Mucosa of descending colon (tissue), 3 donors: Measurements from ENCODE around the gene TACR2. TPM values are rescaled to one million over a fixed set of nuclear protein-coding genes. Genes with fewer than 3 reads are reported as not detected.

ENCODE experiments used
- ATAC-seq: fragments of 200-7000 bp; cut with Tn5 transposase; one replicate; pipeline ENCODE4 v1.9.1; 2020; ENCODE audit warnings: mild to moderate bottlenecking, moderate library complexity
- DNase-seq, 3 donors: peaks; one replicate each; pipeline ENCODE4 v3.0.0-alpha.2; 2020
- H3K36me3 ChIP-seq: fragments of 200-600 bp; one replicate; pipeline ENCODE4 v1.8.0; 2021; ENCODE audit warnings: low read depth, mild to moderate bottlenecking
- H3K4me1 ChIP-seq: fragments of 200-600 bp; one replicate; pipeline ENCODE4 v1.8.0; 2021; ENCODE audit warnings: low read depth, mild to moderate bottlenecking
- H3K4me3 ChIP-seq: fragments of 200-600 bp; one replicate; pipeline ENCODE4 v1.8.0; 2021; ENCODE audit warnings: mild to moderate bottlenecking
- H3K9me3 ChIP-seq: fragments of 200-600 bp; one replicate; pipeline ENCODE4 v1.8.0; 2021; ENCODE audit warnings: mild to moderate bottlenecking
- intact Hi-C, 2 donors: fragments of 100-400 bp; cut with DNase I in 1 of 2; cut with micrococcal nuclease in 1 of 2; formaldehyde crosslinking; loops; one replicate each; pipeline versions ENCODE4 v1.11.0 to v1.11.1; 2022; cut with DNase I, micrococcal nuclease
- total RNA-seq, 3 donors: library from RNA; stranded (reverse); fragmentation: NEBNext Ultra II Directional in 2 of 3; extraction: Animal tissue kit (Norgen Biotek cat#: 25700) in 2 of 3; gene quantifications; one replicate each; pipeline versions ENCODE4 v1.2.1 to v1.2.4, GENCODE V29; 2021 to 2023
- TF ChIP-seq, protein P1 (sequence below): fragments of 200-600 bp; IDR thresholded peaks from one replicate; pipeline ENCODE4 v1.8.0; 2022; ENCODE audit warnings: antibody characterized with exemption, mild to moderate bottlenecking
- donor health status: DM: no; HTN: no; CAD: no; lungs with moderate emphysema.
- donor health status: DM: no; HTN: no; CAD: no.
- donor health status: DM: no; HTN: yes; CAD: no.

Gene TACR2
- total RNA-seq, 3 donors from 2014 or later: 6.3 to 204 (median 9.5) TPM

DNA sequence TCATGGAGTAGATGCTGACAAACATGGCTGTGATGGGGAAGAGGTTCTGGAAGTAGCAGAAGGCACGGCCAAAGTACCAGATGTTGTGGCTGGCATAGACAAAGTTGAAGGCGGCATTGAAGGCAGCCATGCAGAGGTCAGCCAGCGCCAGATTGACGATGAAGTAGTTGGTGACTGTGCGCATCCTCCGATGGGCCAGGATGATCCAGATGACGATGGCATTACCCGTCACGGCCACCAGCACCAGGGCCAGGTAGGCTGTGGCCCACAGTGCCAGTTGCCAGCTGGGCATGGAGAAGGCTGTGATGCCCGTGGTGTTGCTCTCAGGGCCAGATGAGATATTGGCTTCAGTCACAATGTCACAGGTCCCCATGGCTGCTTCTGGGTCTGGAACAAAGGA, 767 bp downstream of the TACR2 start:
- ATAC-seq (no peak), DNase-seq (no peak)
- H3K36me3 ChIP-seq: no peaks in the 10 kb centered on the region
- H3K4me3 ChIP-seq: no peak overlapping the region
- no peaks in the 10 kb centered on the region for H3K9me3 ChIP-seq
- intact Hi-C loops: no loop called here
- peaks cover 22% of the 10 kb centered on the region for H3K4me1 ChIP-seq
- TF ChIP-seq, protein P1, sequence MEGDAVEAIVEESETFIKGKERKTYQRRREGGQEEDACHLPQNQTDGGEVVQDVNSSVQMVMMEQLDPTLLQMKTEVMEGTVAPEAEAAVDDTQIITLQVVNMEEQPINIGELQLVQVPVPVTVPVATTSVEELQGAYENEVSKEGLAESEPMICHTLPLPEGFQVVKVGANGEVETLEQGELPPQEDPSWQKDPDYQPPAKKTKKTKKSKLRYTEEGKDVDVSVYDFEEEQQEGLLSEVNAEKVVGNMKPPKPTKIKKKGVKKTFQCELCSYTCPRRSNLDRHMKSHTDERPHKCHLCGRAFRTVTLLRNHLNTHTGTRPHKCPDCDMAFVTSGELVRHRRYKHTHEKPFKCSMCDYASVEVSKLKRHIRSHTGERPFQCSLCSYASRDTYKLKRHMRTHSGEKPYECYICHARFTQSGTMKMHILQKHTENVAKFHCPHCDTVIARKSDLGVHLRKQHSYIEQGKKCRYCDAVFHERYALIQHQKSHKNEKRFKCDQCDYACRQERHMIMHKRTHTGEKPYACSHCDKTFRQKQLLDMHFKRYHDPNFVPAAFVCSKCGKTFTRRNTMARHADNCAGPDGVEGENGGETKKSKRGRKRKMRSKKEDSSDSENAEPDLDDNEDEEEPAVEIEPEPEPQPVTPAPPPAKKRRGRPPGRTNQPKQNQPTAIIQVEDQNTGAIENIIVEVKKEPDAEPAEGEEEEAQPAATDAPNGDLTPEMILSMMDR: no peak

DNA sequence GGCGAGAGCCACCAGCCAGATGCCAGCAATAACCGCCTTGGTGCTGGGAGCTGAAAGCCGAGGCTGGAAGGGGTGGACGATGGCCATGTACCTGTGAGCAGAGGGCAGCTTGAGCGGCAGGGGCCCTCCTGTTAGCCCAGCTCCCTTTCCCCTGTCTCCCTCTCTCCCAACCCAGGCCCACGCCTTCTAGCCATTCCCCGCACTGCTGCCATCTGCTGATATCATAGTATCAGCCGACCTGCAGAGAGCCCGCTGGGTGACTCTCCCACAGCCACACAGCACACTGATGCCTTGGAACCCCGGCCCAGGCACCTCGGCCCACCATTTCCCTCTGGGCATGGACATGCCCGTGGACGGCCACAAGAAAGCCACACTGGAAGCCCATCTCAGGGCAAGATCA, 1.7 kb downstream of the TACR2 start:
- no peaks in the 10 kb centered on the region for H3K36me3 ChIP-seq
- DNase-seq: no peak
- intact Hi-C loops: no loop called here
- H3K9me3 ChIP-seq: no peaks in the 10 kb centered on the region
- H3K4me1 ChIP-seq: peaks cover 22% of the 10 kb centered on the region
- no peak overlapping the region for H3K4me3 ChIP-seq
- TF ChIP-seq, protein P1: no peak
- no peak for ATAC-seq

DNA sequence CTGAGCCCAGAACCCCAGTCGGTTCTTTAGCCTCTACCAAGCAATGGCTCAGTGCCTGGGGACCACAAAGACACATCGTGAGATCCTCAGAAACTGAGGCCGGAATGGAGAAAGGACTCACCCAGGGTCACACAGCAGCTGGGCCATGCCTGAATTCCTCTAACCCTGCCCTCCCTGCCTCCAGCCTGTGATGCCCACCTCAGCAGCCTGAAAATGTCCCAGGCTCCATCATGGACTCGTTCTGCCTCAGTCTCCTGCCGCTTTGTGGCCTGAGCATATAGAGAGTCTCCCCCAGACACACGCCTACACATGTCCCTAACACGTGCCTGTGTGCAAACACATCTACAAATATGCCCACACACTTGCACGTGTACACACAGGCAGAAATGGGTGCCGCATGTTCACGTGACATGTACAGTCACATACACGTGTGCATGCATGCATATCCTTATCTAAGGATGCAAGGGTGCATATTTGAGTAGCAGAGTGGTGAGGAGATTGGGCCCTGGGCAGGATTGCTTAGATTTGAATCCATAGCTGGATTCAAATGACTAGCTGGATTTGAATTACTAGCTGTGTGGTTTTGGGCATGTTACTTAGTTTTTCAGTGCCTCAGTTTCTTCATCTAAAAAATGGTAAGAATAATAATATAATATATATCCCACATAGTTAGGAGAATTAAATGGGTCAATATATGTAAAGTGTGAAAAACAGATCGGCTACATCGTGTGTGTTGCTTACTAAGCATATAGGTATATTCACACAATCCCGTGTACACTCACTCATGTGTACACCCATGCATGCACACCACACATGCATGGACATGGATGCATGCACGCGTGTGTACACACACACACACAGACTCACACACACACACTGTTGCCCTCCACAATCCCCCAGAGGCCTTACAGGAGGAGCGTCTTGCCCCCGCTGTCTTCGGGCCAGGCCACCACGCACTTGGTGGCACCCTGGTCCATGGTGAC, 2.4 kb downstream of the TACR2 start:
- TF ChIP-seq, protein P1: no peak
- no peak for ATAC-seq
- Histone ChIP-seq H3K4me3 (no peak overlapping the region), H3K4me1 (peaks cover 19% of the 10 kb centered on the region), H3K36me3 (no peaks in the 10 kb centered on the region), H3K9me3 (no peaks in the 10 kb centered on the region)
- no peak for DNase-seq
- intact Hi-C loops: no loop called here

DNA sequence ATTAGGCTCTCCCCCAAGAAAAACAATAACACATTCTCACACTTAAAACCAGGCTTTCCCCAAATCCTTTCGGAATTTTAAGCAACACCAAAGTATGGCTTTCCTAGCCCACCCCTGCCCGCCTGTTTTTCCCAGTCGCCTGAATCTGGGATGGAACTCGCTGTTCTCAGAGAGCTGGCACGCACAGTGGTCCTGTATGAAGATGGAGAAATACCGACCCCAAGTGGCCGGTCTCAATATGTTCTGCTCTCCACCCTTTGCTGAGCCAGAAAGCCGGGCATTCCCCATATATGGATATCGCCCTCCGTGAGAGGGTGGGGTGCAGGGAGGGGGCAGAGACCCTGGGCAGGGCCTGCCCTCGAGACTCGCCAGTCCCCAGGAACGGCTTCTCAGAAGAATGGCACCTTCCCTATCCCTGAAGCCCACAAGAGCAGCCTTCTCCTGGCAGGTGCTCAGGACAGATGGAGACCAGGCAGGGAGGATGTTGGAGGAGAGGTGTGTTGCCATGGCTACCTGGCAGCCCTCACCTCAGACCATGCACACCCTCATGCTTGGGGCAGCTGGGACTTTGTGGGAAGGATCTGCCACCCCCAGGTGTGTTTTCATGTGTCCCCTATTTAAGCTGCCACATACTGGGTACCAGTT, 3.4 kb downstream of the TACR2 start:
- Histone ChIP-seq H3K4me1 (peaks cover 15% of the 10 kb centered on the region), H3K36me3 (no peaks in the 10 kb centered on the region), H3K9me3 (no peaks in the 10 kb centered on the region), H3K4me3 (no peak overlapping the region)
- TF ChIP-seq, protein P1: no peak
- ATAC-seq: no peak
- peak in 1 of 3 donors; percentile 57 for DNase-seq
- intact Hi-C loops: no loop called here

DNA sequence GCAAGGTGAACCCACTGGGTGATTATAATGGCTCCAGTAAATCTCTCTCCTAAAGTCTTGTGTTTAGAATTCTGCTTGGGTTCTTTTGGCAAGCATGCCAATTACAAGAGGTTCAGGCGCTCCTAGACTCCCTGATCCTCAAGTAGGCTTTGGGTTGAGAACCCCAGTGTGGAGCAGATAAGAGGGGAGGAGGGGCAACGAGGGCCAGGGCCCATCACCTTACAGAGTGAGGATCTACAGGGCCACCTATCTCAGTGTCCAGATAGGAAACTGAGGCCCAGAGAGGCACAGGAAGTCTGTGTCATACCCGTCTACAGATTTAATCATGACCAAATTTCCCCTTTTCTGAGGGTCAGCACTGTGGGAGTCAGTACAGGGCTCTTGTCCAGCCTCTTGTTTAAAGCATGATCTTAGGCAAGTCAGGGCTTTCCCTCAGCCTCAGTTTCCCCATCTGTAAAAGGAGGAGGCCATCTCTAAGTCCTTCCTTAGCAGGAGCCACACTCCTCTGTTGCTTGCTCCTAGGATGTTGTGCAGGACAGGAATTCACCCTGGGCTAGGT, 4.4 kb downstream of the TACR2 start:
- H3K4me3 ChIP-seq: no peak overlapping the region
- peaks cover 5% of the 10 kb centered on the region for H3K4me1 ChIP-seq
- ATAC-seq (no peak), DNase-seq (no peak)
- H3K9me3 ChIP-seq: no peaks in the 10 kb centered on the region
- intact Hi-C loops: no loop called here
- TF ChIP-seq, protein P1: no peak
- H3K36me3 ChIP-seq: no peaks in the 10 kb centered on the region
